WTC11 (cell line): Measurements from ENCODE around the gene RASGRP2. TPM values are rescaled to one million over a fixed set of nuclear protein-coding genes. Genes with fewer than 3 reads are reported as not detected.

Source experiments
- ATAC-seq: fragments of 200-7000 bp; cut with Tn5 transposase; 2 replicates; pipeline ENCODE4 v1.10.0; 2021; ENCODE audit warnings: mild to moderate bottlenecking, moderate library complexity
- CTCF ChIA-PET: fragments of 300-600 bp; sonication (Branson Sonifier 250); formaldehyde crosslinking; loops from one replicate; lab custom pipeline; 2021; ENCODE audit warnings: antibody characterized with exemption; lab: Charles Lee
- POLR2A ChIA-PET: fragments of 350-600 bp; sonication (Branson Sonifier 250); formaldehyde crosslinking; loops from one replicate; lab custom pipeline; 2021; ENCODE audit warnings: antibody characterized with exemption; lab: Charles Lee
- DNase-seq: peaks from one replicate; pipeline ENCODE4 v3.0.0; 2021; ENCODE audit warnings: low spot score
- H3K27ac Mint-ChIP-seq: 2 replicates; pipeline ENCODE4 v1.8.0; 2021; ENCODE audit warnings: mixed read lengths
- H3K27me3 Mint-ChIP-seq: 2 replicates; pipeline ENCODE4 v1.8.0; 2021; ENCODE audit warnings: low read depth, mild to moderate bottlenecking, moderate library complexity, mixed read lengths
- H3K36me3 Mint-ChIP-seq: 2 replicates; pipeline ENCODE4 v1.8.0; 2021; ENCODE audit warnings: mixed read lengths
- H3K4me1 Mint-ChIP-seq: 2 replicates; pipeline ENCODE4 v1.8.0; 2022; ENCODE audit warnings: mixed read lengths
- H3K4me3 Mint-ChIP-seq: 2 replicates; pipeline ENCODE4 v1.8.0; 2021; ENCODE audit warnings: mild to moderate bottlenecking, moderate library complexity, mixed read lengths
- H3K9me3 Mint-ChIP-seq: 2 replicates; pipeline ENCODE4 v1.8.0; 2021; ENCODE audit warnings: mixed read lengths
- ELF4 ChIP-seq: sonication (generic); formaldehyde crosslinking; IDR thresholded peaks from 2 replicates; pipeline ENCODE4 v1.8.1; 2022; ENCODE audit warnings: low read depth, mild to moderate bottlenecking, moderate library complexity, missing genetic modification reagents
- EMX1 ChIP-seq: fragments of 250-450 bp; sonication (Bioruptor Pico); IDR thresholded peaks from 2 replicates; pipeline ENCODE4 v1.8.0; 2021; ENCODE audit warnings: mild to moderate bottlenecking
- ESRRA ChIP-seq: sonication (generic); formaldehyde crosslinking; IDR thresholded peaks from 2 replicates; pipeline ENCODE4 v1.8.1; 2022; ENCODE audit warnings: mild to moderate bottlenecking, missing genetic modification reagents, borderline replicate concordance
- FOXK1 ChIP-seq: sonication (generic); formaldehyde crosslinking; IDR thresholded peaks from 2 replicates; pipeline ENCODE4 v1.8.0; 2022; ENCODE audit warnings: mild to moderate bottlenecking, moderate library complexity, missing genetic modification reagents
- HMGXB4 ChIP-seq: sonication (generic); formaldehyde crosslinking; IDR thresholded peaks from 2 replicates; pipeline ENCODE4 v1.8.1; 2023; ENCODE audit warnings: mild to moderate bottlenecking, moderate library complexity, missing genetic modification reagents
- NFYB ChIP-seq: sonication (generic); formaldehyde crosslinking; conservative IDR thresholded peaks from 2 replicates; pipeline ENCODE4 v1.8.0; 2022; ENCODE audit warnings: low read depth, missing genetic modification reagents
- NR3C1 ChIP-seq: sonication (generic); formaldehyde crosslinking; conservative IDR thresholded peaks from 2 replicates; pipeline ENCODE4 v1.8.1; 2023; ENCODE audit warnings: low read depth, mild to moderate bottlenecking, missing genetic modification reagents
- SP1 ChIP-seq: sonication (generic); formaldehyde crosslinking; conservative IDR thresholded peaks from 2 replicates; pipeline ENCODE4 v1.8.1; 2022; ENCODE audit warnings: missing genetic modification reagents
- TCF7 ChIP-seq: sonication (generic); formaldehyde crosslinking; IDR thresholded peaks from 2 replicates; pipeline ENCODE4 v1.8.0; 2022; ENCODE audit warnings: mild to moderate bottlenecking, low read depth, missing genetic modification reagents, moderate library complexity
- USF1 ChIP-seq: sonication (generic); formaldehyde crosslinking; IDR thresholded peaks from 2 replicates; pipeline ENCODE4 v1.8.0; 2022; ENCODE audit warnings: mild to moderate bottlenecking, missing genetic modification reagents
- ZBTB43 ChIP-seq: sonication (generic); formaldehyde crosslinking; IDR thresholded peaks from 2 replicates; pipeline ENCODE4 v1.8.1; 2023; ENCODE audit warnings: mild to moderate bottlenecking, missing genetic modification reagents
- ZNF219 ChIP-seq: sonication (generic); formaldehyde crosslinking; IDR thresholded peaks from 2 replicates; pipeline ENCODE4 v1.8.0; 2023; ENCODE audit warnings: missing genetic modification reagents, mild to moderate bottlenecking, borderline replicate concordance
- ZNF232 ChIP-seq: sonication (generic); formaldehyde crosslinking; IDR thresholded peaks from 2 replicates; pipeline ENCODE4 v1.8.0; 2022; ENCODE audit warnings: mild to moderate bottlenecking, missing genetic modification reagents
- total RNA-seq: library from RNA; stranded (reverse); gene quantifications from 3 replicates; pipeline ENCODE4 v1.2.3, GENCODE V29; 2021
- TF ChIP-seq, protein P1 (sequence below): fragments of 250-450 bp; sonication (Bioruptor Pico); IDR thresholded peaks from 2 replicates; pipeline ENCODE4 v1.8.0; 2021; ENCODE audit warnings: mild to moderate bottlenecking
- TF ChIP-seq, protein P2 (sequence below): sonication (generic); formaldehyde crosslinking; IDR thresholded peaks from 2 replicates; pipeline ENCODE4 v1.8.1; 2023; ENCODE audit warnings: mild to moderate bottlenecking, missing genetic modification reagents
- TF ChIP-seq, protein P3 (sequence below): fragments of 250-450 bp; sonication (Bioruptor Pico); IDR thresholded peaks from 2 replicates; pipeline ENCODE4 v1.9.0; 2021; ENCODE audit warnings: moderate library complexity, mild to moderate bottlenecking, inconsistent platforms, borderline replicate concordance
- TF ChIP-seq, protein P4 (sequence below): fragments of 250-450 bp; sonication (Bioruptor Pico); IDR thresholded peaks from 2 replicates; pipeline ENCODE4 v1.9.0; 2021; ENCODE audit warnings: mild to moderate bottlenecking

The RASGRP2 gene
- total RNA-seq, 1 experiment from 2014 or later: 31.9 TPM

GRCh38 chr11:64746486-64746885, 2.5 kb upstream of the RASGRP2 start (continued):
- TF ChIP-seq USF1 (CRISPR knock-in tag) (no peak), ELF4 (no peak), TCF7 (CRISPR knock-in tag) (no peak), NFYB (CRISPR knock-in tag) (no peak)
- TF ChIP-seq, protein P1, sequence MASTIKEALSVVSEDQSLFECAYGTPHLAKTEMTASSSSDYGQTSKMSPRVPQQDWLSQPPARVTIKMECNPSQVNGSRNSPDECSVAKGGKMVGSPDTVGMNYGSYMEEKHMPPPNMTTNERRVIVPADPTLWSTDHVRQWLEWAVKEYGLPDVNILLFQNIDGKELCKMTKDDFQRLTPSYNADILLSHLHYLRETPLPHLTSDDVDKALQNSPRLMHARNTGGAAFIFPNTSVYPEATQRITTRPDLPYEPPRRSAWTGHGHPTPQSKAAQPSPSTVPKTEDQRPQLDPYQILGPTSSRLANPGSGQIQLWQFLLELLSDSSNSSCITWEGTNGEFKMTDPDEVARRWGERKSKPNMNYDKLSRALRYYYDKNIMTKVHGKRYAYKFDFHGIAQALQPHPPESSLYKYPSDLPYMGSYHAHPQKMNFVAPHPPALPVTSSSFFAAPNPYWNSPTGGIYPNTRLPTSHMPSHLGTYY (CRISPR knock-in tag): no peak
- TF ChIP-seq, protein P2, sequence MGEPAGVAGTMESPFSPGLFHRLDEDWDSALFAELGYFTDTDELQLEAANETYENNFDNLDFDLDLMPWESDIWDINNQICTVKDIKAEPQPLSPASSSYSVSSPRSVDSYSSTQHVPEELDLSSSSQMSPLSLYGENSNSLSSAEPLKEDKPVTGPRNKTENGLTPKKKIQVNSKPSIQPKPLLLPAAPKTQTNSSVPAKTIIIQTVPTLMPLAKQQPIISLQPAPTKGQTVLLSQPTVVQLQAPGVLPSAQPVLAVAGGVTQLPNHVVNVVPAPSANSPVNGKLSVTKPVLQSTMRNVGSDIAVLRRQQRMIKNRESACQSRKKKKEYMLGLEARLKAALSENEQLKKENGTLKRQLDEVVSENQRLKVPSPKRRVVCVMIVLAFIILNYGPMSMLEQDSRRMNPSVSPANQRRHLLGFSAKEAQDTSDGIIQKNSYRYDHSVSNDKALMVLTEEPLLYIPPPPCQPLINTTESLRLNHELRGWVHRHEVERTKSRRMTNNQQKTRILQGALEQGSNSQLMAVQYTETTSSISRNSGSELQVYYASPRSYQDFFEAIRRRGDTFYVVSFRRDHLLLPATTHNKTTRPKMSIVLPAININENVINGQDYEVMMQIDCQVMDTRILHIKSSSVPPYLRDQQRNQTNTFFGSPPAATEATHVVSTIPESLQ: no peak

DNA sequence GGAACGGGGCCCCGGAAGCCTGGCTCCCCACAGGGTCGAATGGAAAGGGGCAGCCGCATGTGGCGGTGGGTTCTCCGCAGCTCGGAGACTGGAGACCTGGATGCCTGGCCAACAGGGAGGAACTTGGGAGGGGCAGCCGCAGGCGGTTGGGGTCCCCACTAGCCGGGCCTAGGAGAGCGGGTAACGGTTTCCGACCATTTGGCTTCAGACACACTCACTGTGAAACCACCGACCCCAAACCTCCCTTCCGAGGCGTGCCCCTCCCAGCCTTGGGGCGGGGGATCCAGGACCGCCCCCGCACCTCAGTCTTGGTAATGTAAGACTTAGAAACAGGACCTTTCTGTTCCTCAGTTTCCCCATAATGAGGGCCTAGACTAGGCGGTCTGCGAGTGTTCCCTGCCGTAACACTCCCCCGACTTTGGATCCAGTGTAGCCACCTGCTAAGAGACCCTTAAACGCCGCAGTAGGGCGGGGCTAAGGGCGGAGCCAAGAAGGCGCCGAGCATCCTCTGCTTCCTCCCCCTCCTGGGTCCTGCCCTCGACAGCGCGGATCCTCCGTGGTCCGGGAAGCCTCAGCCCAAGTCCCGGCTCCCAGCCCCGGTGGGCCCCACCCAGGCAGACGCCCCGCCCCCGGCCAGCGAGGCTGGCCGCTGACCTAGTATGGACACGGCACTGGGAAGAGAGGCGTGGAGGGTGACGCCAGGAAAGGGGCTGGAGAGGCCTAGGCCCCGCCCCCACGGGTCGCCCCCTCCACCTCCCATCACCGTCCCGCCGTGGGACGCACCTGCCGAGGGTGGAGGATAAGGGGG, 1.8 kb upstream of the RASGRP2 start:
- H3K27ac Mint-ChIP-seq: no peak overlapping the region; the same call in 1 of the 2 replicates
- peak; percentile 54 for ATAC-seq
- H3K36me3 Mint-ChIP-seq: no peaks in the 10 kb centered on the region
- peak overlapping the region; percentile 82 for H3K4me3 Mint-ChIP-seq
- POLR2A ChIA-PET: interaction anchor here (2.1 to 2.6 kb wide), 2 partner anchors 14 to 33 kb away, joined by 8 to 10 read pairs; partner anchors contain the start of genes PYGM and SF1
- H3K9me3 Mint-ChIP-seq: no peaks in the 10 kb centered on the region
- H3K27me3 Mint-ChIP-seq: peaks cover 27% of the 10 kb centered on the region
- CTCF ChIA-PET: interaction anchor here (0.6 to 8.6 kb wide), 11 partner anchors 8 to 297 kb away, joined by 3 to 150 read pairs (median 14); partner anchors contain the start of genes MAP4K2, PYGM and SF1
- 0 out of 2 replicates have a peak, but pooled peaks have one; percentile 6 for TF ChIP-seq HMGXB4 (CRISPR knock-in tag)
- 0 out of 2 replicates have a peak, but pooled peaks have one; percentile 31 for TF ChIP-seq NR3C1
- 0 out of 2 replicates have a peak, but pooled peaks have one; percentile 21 for TF ChIP-seq FOXK1 (CRISPR knock-in tag)
- peak; percentile 64; the same call in 1 of the 2 replicates for TF ChIP-seq SP1
- TF ChIP-seq EMX1 (CRISPR knock-in tag): no peak
- peaks cover 23% of the 10 kb centered on the region for H3K4me1 Mint-ChIP-seq
- peak; percentile 89 for DNase-seq

DNA sequence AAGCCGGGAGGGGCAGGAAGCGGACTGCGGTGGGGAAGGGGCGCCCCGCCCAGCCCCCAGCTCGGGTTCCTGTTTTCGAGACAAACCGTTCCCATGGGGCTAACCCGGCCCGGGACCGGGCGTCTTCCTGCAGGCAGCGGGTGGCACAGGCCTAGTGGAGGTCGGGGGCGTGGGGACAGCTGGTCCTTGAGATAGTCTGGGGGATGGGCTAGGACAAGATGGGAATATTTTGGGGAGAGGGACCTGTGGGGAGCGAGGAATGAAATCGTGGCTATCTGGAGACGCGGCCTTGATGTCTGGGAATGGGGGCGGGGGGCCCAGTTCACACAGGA, 1.2 kb upstream of the RASGRP2 start:
- ChIA-PET CTCF (interaction anchor here (0.6 to 8.6 kb wide), 14 partner anchors 9 to 296 kb away, joined by 3 to 150 read pairs (median 16); partner anchors contain the start of genes MAP4K2, NRXN2, PYGM and SF1), POLR2A (interaction anchor here (1.0 to 2.6 kb wide), 2 partner anchors 15 to 33 kb away, joined by 5 to 8 read pairs; partner anchors contain the start of genes PYGM and SF1)
- Mint-ChIP-seq H3K9me3 (no peaks in the 10 kb centered on the region), H3K4me1 (peaks cover 27% of the 10 kb centered on the region), H3K27me3 (peaks cover 32% of the 10 kb centered on the region), H3K27ac (no peak overlapping the region; the same call in 1 of the 2 replicates), H3K36me3 (no peaks in the 10 kb centered on the region), H3K4me3 (peak overlapping the region; percentile 82)
- peak; percentile 67 for DNase-seq
- no peak for TF ChIP-seq ZBTB43 (CRISPR knock-in tag)
- 0 out of 2 replicates have a peak, but pooled peaks have one; percentile 62 for TF ChIP-seq ZNF232 (CRISPR knock-in tag)
- peak; percentile 32; the same call in 1 of the 2 replicates for TF ChIP-seq HMGXB4 (CRISPR knock-in tag)
- no peak for TF ChIP-seq ESRRA (CRISPR knock-in tag)
- TF ChIP-seq, protein P3, sequence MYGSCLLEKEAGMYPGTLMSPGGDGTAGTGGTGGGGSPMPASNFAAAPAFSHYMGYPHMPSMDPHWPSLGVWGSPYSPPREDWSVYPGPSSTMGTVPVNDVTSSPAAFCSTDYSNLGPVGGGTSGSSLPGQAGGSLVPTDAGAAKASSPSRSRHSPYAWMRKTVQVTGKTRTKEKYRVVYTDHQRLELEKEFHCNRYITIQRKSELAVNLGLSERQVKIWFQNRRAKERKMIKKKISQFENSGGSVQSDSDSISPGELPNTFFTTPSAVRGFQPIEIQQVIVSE (CRISPR knock-in tag): no peak
- TF ChIP-seq ZNF219: 0 out of 2 replicates have a peak, but pooled peaks have one; percentile 3
- no peak for TF ChIP-seq NFYB (CRISPR knock-in tag)
- TF ChIP-seq, protein P4, sequence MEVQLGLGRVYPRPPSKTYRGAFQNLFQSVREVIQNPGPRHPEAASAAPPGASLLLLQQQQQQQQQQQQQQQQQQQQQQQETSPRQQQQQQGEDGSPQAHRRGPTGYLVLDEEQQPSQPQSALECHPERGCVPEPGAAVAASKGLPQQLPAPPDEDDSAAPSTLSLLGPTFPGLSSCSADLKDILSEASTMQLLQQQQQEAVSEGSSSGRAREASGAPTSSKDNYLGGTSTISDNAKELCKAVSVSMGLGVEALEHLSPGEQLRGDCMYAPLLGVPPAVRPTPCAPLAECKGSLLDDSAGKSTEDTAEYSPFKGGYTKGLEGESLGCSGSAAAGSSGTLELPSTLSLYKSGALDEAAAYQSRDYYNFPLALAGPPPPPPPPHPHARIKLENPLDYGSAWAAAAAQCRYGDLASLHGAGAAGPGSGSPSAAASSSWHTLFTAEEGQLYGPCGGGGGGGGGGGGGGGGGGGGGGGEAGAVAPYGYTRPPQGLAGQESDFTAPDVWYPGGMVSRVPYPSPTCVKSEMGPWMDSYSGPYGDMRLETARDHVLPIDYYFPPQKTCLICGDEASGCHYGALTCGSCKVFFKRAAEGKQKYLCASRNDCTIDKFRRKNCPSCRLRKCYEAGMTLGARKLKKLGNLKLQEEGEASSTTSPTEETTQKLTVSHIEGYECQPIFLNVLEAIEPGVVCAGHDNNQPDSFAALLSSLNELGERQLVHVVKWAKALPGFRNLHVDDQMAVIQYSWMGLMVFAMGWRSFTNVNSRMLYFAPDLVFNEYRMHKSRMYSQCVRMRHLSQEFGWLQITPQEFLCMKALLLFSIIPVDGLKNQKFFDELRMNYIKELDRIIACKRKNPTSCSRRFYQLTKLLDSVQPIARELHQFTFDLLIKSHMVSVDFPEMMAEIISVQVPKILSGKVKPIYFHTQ (CRISPR knock-in tag): no peak
- ATAC-seq: no peak
